Adrenal gland (tissue), 19 donors: ENCODE measurements around the gene NPSR1. TPM values are rescaled to one million over a fixed set of nuclear protein-coding genes. Genes with fewer than 3 reads are reported as not detected.

ENCODE experiments used
- DNase-seq, 7 donors: peaks; one replicate each; pipeline ENCODE4 v3.0.0-alpha.2; 2019 to 2020
- H3K27ac ChIP-seq, 5 donors: fragments of 200-600 bp; sonication (generic) in 4 of 5; 1 replicate in 3 of 5; 2 replicates in 2 of 5; pipeline versions ENCODE4 v1.5.1 to v1.8.0; 2016 to 2020; ENCODE audit warnings: mild to moderate bottlenecking in 1 of 5
- H3K27me3 ChIP-seq: fragments of 200-600 bp; 2 replicates; pipeline ENCODE4 v1.8.0; 2021
- H3K36me3 ChIP-seq, 2 donors: fragments of 200-600 bp; replicated peaks in 1 of 2; 1 replicate in 1 of 2; 2 replicates in 1 of 2; pipeline versions ENCODE4 v1.5.1 to v1.8.0; 2018 to 2022
- H3K4me1 ChIP-seq, 2 donors: fragments of 200-600 bp; replicated peaks in 1 of 2; 1 replicate in 1 of 2; 2 replicates in 1 of 2; pipeline versions ENCODE4 v1.5.1 to v1.8.0; 2018 to 2021
- H3K4me3 ChIP-seq, 4 donors: fragments of 200-600 bp; sonication (generic) in 3 of 4; one replicate each; pipeline ENCODE4 v1.5.1; 2016 to 2018
- H3K9me3 ChIP-seq, 3 donors: fragments of 200-600 bp; sonication (generic) in 1 of 3; replicated peaks in 1 of 3; 1 replicate in 2 of 3; 2 replicates in 1 of 3; pipeline versions ENCODE4 v1.5.1 to v1.8.0; 2016 to 2021
- POLR2A ChIP-seq, 2 donors: fragments of 450-650 bp; IDR thresholded peaks; one replicate each; pipeline ENCODE4 v1.6.1; 2017; ENCODE audit warnings: antibody characterized with exemption in 2 of 2, mild to moderate bottlenecking in 2 of 2, moderate library complexity in 1 of 2
- WGBS, 4 donors: extraction: QIAGEN DNeasy Blood & Tissue Kit in 2 of 4; methylation state at CpG; one replicate each; pipeline versions ENCODE4 v1.1.5 to v1.1.7; 2013 to 2017; 5-methylcytosine and 5-hydroxymethylcytosine counted together
- intact Hi-C, 2 donors: fragments of 100-400 bp; cut with DNase I; formaldehyde crosslinking; loops; one replicate each; pipeline versions ENCODE4 v1.14.1 to v1.15.0; 2022 to 2023
- long read RNA-seq, 10 donors: library from polyadenylated mRNA in 3 of 10; unstranded in 2 of 10; stranded (forward) in 1 of 10; transcript quantifications; one replicate each; pipeline ENCODE4 v2.0.0 and lab custom pipeline, GENCODE V29; 2021 to 2026
- polyA plus RNA-seq, 3 donors: library from polyadenylated mRNA; stranded (reverse); fragments of 200-250 nt in 2 of 3; fragments of 350-450 nt in 1 of 3; fragmentation: Illumina TruSeq in 1 of 3; extraction: RNeasy Lipid Tissue Mini Kit (QIAGEN cat#74804) in 1 of 3; gene quantifications; one replicate each; pipeline ENCODE4 v1.2.3, GENCODE V29; 2013 to 2014
- total RNA-seq, 9 donors: library from RNA; depleted of rRNA in 4 of 9; stranded (reverse); fragments of >200 nt in 4 of 9; fragments of 120-200 nt in 1 of 9; fragmentation: NEBNext Ultra II Directional in 1 of 9; extraction: Animal tissue kit (Norgen Biotek cat#: 25700) in 1 of 9; gene quantifications; one replicate each; pipeline versions ENCODE4 v1.1.0 to v1.2.4, GENCODE V29; 2013 to 2023
- TF ChIP-seq, protein P1 (sequence below), 6 experiments: fragments of 450-650 bp in 4 of 6; fragments of 200-600 bp in 2 of 6; sonication (generic) in 1 of 6; IDR thresholded peaks; 1 replicate in 5 of 6; 2 replicates in 1 of 6; pipeline versions ENCODE4 v1.5.1 to v1.8.0; 2016 to 2021; ENCODE audit warnings: antibody characterized with exemption in 6 of 6, mild to moderate bottlenecking in 2 of 6, moderate library complexity in 1 of 6
- donor health status: healthy with polysubstance abuse.
- donor health status: Bipolar disorder and iron deficiency.
- donor health status: DM: yes; HTN: yes; CAD: no.
- donor health status: DM: no; HTN: no; CAD: no.
- donor health status: DM: no; HTN: no; CAD: no.
- donor health status: DM: yes; HTN: yes; CAD: no.

NPSR1 gene, protein sequence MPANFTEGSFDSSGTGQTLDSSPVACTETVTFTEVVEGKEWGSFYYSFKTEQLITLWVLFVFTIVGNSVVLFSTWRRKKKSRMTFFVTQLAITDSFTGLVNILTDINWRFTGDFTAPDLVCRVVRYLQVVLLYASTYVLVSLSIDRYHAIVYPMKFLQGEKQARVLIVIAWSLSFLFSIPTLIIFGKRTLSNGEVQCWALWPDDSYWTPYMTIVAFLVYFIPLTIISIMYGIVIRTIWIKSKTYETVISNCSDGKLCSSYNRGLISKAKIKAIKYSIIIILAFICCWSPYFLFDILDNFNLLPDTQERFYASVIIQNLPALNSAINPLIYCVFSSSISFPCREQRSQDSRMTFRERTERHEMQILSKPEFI
- not detected for total RNA-seq
- polyA plus RNA-seq, result not detected
- long read RNA-seq, donor 1, result 0 reads
- long read RNA-seq, donor 2, result 0 reads
- long read RNA-seq, donor 3, result 0 reads
- long read RNA-seq, donor 4, result 0 reads
- long read RNA-seq, donor 5, result 0 reads
- long read RNA-seq, donor 6, result 0 reads
- long read RNA-seq, donor 7, result 0 reads
- long read RNA-seq, donor 8, result 0 reads
- long read RNA-seq, donor 9, result 0 reads
- long read RNA-seq, donor 10, result 0 reads

DNA sequence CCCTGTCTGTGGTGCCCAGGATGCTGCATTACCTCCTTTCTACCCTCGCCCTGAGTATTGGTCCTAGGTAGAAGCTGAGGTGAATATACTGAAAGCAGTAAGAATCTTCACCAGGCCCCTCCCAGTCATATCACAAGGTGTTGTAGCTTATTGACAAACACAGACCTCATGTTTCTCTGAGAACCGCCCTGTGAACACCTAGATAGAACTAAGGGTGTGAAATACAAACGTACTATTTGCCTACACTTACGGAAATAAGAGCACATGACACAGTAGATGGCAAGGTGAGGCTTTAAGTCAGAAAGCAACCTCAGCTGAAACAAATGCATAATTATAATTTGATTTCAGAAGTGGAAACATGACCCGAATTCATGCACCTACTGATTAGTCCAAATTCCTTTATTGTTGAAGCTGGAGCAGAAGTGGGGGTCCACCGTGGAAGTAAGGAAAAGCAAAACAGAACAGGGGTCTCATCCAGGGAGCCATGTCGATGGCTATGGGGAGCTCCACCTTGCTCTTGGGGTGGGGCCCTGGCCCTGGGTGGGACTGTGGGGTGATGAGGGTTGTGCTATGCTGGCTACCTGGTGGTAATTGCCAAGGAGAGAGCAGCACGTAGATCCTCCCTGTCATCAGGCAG is at the start of gene NPSR1:
Gene NPSR1, plus strand, starts transcription at position 587 of the 637 bp plus-strand sequence. CDS start 195 bp downstream, outside the sequence.
- no peak for DNase-seq
- Histone ChIP-seq H3K27me3 (no peaks in the 10 kb centered on the region), H3K36me3 (no peaks in the 10 kb centered on the region), H3K9me3 (no peaks in the 10 kb centered on the region), H3K4me3 (no peak within 1 kb of the TSS), H3K4me1 (no peaks in the 10 kb centered on the region), H3K27ac (no peak within 1 kb of the TSS)
- intact Hi-C loops, result no loop called here
- WGBS, 4 donors, result 62 to 73% (median 69%) methylated on average over 8 of the region's 8 CpGs
- TF ChIP-seq, protein P1, sequence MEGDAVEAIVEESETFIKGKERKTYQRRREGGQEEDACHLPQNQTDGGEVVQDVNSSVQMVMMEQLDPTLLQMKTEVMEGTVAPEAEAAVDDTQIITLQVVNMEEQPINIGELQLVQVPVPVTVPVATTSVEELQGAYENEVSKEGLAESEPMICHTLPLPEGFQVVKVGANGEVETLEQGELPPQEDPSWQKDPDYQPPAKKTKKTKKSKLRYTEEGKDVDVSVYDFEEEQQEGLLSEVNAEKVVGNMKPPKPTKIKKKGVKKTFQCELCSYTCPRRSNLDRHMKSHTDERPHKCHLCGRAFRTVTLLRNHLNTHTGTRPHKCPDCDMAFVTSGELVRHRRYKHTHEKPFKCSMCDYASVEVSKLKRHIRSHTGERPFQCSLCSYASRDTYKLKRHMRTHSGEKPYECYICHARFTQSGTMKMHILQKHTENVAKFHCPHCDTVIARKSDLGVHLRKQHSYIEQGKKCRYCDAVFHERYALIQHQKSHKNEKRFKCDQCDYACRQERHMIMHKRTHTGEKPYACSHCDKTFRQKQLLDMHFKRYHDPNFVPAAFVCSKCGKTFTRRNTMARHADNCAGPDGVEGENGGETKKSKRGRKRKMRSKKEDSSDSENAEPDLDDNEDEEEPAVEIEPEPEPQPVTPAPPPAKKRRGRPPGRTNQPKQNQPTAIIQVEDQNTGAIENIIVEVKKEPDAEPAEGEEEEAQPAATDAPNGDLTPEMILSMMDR (IDR thresholded peaks at IDR 0.05), result no peak
- no peak for TF ChIP-seq POLR2A (IDR thresholded peaks at IDR 0.05)

DNA sequence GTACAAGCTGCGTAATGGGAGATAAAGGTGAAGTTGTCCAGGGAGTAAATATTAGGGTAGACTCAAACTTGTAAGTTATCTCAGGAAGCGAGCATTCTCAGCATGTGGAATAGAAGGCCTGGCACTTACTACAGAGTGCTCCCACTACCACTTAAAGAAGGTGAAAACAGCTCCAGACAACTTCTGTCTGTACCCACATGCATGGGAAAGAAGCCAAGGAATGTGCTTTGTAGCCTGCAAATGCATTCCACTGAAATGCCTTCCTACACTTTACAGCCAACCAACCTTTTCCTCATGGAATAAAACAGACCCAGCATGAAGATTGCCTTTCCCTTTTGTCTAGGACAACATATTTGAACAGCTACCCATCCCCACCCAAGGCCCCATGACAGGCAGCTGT is 45.4 kb upstream of the NPSR1 start:
- intact Hi-C loops, result no loop called here
- 68 to 78% (median 73%) methylated on average over 2 of the region's 2 CpGs for WGBS, 4 donors

DNA sequence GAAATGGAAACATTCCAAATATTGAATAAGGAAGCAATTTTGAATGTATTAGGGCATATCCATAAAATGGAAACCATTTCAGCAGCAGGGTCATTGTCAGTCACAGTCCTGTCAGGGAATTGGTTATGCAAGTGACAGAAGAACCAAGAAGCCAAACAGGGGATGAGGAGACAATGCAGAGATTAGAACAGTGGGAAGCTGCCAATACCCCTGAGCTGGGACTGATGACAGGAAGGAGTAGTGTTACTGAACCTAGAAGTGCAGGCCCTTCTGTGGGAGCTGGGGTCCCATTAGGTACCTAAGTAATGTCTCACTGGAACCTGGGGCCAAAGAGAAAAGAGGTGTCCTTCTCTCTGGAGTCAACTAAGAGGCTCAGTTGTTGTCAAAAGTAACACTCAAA is 37.6 kb upstream of the NPSR1 start:
- intact Hi-C loops, result no loop called here
- Histone ChIP-seq H3K9me3 (peaks cover 0 to 14% (median 0%) of the 10 kb centered on the region in 3 donors), H3K36me3 (no peaks in the 10 kb centered on the region), H3K4me3 (no peak overlapping the region), H3K4me1 (no peaks in the 10 kb centered on the region), H3K27me3 (no peaks in the 10 kb centered on the region), H3K27ac (no peak overlapping the region)
- no peak for DNase-seq
- TF ChIP-seq, protein P1 (IDR thresholded peaks at IDR 0.05), result no peak
- TF ChIP-seq POLR2A (IDR thresholded peaks at IDR 0.05), result no peak

More for the DNA sequence above, 45.4 kb upstream of the NPSR1 start:
- H3K4me3 ChIP-seq, result no peak overlapping the region
- H3K4me1 ChIP-seq, result no peaks in the 10 kb centered on the region
- no peak for DNase-seq
- no peaks in the 10 kb centered on the region for H3K27me3 ChIP-seq
- no peaks in the 10 kb centered on the region for H3K36me3 ChIP-seq
- peaks cover 0 to 16% (median 0%) of the 10 kb centered on the region in 3 donors for H3K9me3 ChIP-seq
- H3K27ac ChIP-seq, result no peak overlapping the region
- TF ChIP-seq POLR2A (IDR thresholded peaks at IDR 0.05), result no peak
- TF ChIP-seq, protein P1 (IDR thresholded peaks at IDR 0.05), result no peak

DNA sequence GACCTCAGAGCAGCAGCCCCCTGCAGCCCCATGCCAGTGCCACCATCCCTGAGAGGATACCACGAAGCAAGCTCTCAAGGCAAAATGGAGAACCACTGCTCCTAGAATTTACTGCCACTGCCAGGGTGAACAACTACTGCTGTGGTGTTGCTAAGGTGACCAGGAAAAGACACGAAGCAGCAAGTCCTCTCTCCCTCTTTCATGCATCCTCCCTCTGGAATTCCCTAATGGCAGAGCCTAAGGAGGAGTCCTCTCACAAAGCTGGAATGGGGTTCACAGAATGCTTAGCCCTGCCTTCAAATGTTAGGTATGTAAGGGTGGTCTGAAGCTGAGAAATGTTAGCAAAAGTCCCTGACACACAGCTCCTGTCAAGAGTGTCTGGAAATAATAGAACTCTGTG is 35.8 kb upstream of the NPSR1 start:
- Histone ChIP-seq H3K4me3 (no peak overlapping the region), H3K36me3 (no peaks in the 10 kb centered on the region), H3K4me1 (no peaks in the 10 kb centered on the region), H3K27ac (no peak overlapping the region), H3K9me3 (no peaks in the 10 kb centered on the region), H3K27me3 (no peaks in the 10 kb centered on the region)
- 13 to 42% (median 29%) methylated on average over 2 of the region's 2 CpGs; no CpG with 5 or more reads in 1 of the 4 donors for WGBS, 4 donors
- TF ChIP-seq POLR2A (IDR thresholded peaks at IDR 0.05), result no peak
- TF ChIP-seq, protein P1 (IDR thresholded peaks at IDR 0.05), result no peak
- no peak for DNase-seq
- intact Hi-C loops, result no loop called here
